HEK293 (cell line): ENCODE results near the gene LRRC8D.

ENCODE experiments used
- CTCF ChIA-PET: fragments of 350-600 bp; formaldehyde crosslinking; extraction: SDS; loops from one replicate; lab custom pipeline; 2021; ENCODE audit warnings: antibody characterized with exemption; lab: Yijun Ruan, JAX
- POLR2A ChIA-PET: fragments of 300-600 bp; formaldehyde crosslinking; extraction: SDS; loops from one replicate; lab custom pipeline; 2020; ENCODE audit warnings: antibody characterized with exemption, inconsistent platforms; lab: Yijun Ruan, JAX
- H3K27ac ChIP-seq: fragments of 200-500 bp; sonication (Bioruptor generic); 2 replicates; pipeline ENCODE4 v1.5.1; 2014; ENCODE audit warnings: low read depth, low read length, control low read depth, inconsistent platforms; ENCODE audit errors: extremely low read depth
- H3K36me3 ChIP-seq, 2 experiments: fragments of 200-500 bp in 1 of 2; sonication (Bioruptor generic) in 1 of 2; 1 replicate in 1 of 2; 2 replicates in 1 of 2; pipeline ENCODE4 v1.5.1; 2014 to 2017; ENCODE audit warnings: inconsistent platforms in 2 of 2, low read length in 2 of 2; ENCODE audit not compliant: control insufficient read depth in 2 of 2, insufficient read depth in 1 of 2
- H3K4me1 ChIP-seq: fragments of 200-500 bp; sonication (Bioruptor generic); 2 replicates; pipeline ENCODE4 v1.5.1; 2014; ENCODE audit warnings: mild to moderate bottlenecking, low read length, inconsistent platforms; ENCODE audit not compliant: control insufficient read depth, insufficient read depth
- H3K4me3 ChIP-seq: 2 replicates; pipeline ENCODE4 v1.5.1; 2011; ENCODE audit warnings: low read depth, mild to moderate bottlenecking, control low read depth, low read length, moderate library complexity
- H3K9me3 ChIP-seq: fragments of 200-500 bp; sonication (Bioruptor generic); 2 replicates; pipeline ENCODE4 v1.5.1; 2014; ENCODE audit warnings: low read depth, low read length, inconsistent platforms; ENCODE audit not compliant: control insufficient read depth, insufficient read depth
- AEBP2 ChIP-seq: fragments of 450-650 bp; formaldehyde crosslinking; IDR thresholded peaks from 2 replicates; pipeline ENCODE4 v1.5.1; 2016; ENCODE audit warnings: missing biosample characterization, missing genetic modification characterization, borderline replicate concordance
- GFI1B ChIP-seq: fragments of 450-650 bp; formaldehyde crosslinking; IDR thresholded peaks from 2 replicates; pipeline ENCODE4 v1.5.1; 2016; ENCODE audit warnings: missing biosample characterization, missing genetic modification characterization
- GLIS2 ChIP-seq: fragments of 450-650 bp; formaldehyde crosslinking; IDR thresholded peaks from 2 replicates; pipeline ENCODE4 v1.5.1; 2016; ENCODE audit warnings: missing biosample characterization, missing genetic modification characterization
- KLF7 ChIP-seq: fragments of 450-650 bp; formaldehyde crosslinking; IDR thresholded peaks from 2 replicates; pipeline ENCODE4 v1.5.1; 2016; ENCODE audit warnings: missing biosample characterization, missing genetic modification characterization, borderline replicate concordance
- MZF1 ChIP-seq: fragments of 450-650 bp; formaldehyde crosslinking; IDR thresholded peaks from 2 replicates; pipeline ENCODE4 v1.5.1; 2017; ENCODE audit warnings: missing biosample characterization, missing genetic modification characterization, borderline replicate concordance
- SETDB1 ChIP-seq: IDR thresholded peaks from one replicate; pipeline ENCODE4 v1.6.1; 2017; ENCODE audit warnings: mild to moderate bottlenecking, low read length, moderate library complexity, mixed read lengths; ENCODE audit not compliant: insufficient read length
- SP7 ChIP-seq: fragments of 450-650 bp; formaldehyde crosslinking; IDR thresholded peaks from 2 replicates; pipeline ENCODE4 v1.5.1; 2016; ENCODE audit warnings: missing biosample characterization, missing genetic modification characterization
- ZBTB10 ChIP-seq: fragments of 450-650 bp; formaldehyde crosslinking; IDR thresholded peaks from 2 replicates; pipeline ENCODE4 v1.5.1; 2016; ENCODE audit warnings: missing biosample characterization, missing genetic modification characterization
- ZBTB17 ChIP-seq: fragments of 450-650 bp; formaldehyde crosslinking; IDR thresholded peaks from 2 replicates; pipeline ENCODE4 v1.5.1; 2016; ENCODE audit warnings: missing biosample characterization, missing genetic modification characterization
- ZBTB26 ChIP-seq: fragments of 450-650 bp; formaldehyde crosslinking; optimal IDR thresholded peaks from 2 replicates; pipeline ENCODE3; 2016; ENCODE audit warnings: missing biosample characterization, mild to moderate bottlenecking, missing genetic modification characterization
- ZBTB7A ChIP-seq: fragments of 450-650 bp; formaldehyde crosslinking; IDR thresholded peaks from 2 replicates; pipeline ENCODE4 v1.5.1; 2016; ENCODE audit warnings: low read depth, missing biosample characterization, missing genetic modification characterization
- ZFHX2 ChIP-seq: fragments of 450-650 bp; formaldehyde crosslinking; conservative IDR thresholded peaks from 2 replicates; pipeline ENCODE4 v1.5.1; 2016; ENCODE audit warnings: missing biosample characterization, missing genetic modification characterization
- ZFP41 ChIP-seq: fragments of 450-650 bp; formaldehyde crosslinking; IDR thresholded peaks from 2 replicates; pipeline ENCODE4 v1.5.1; 2016; ENCODE audit warnings: missing biosample characterization, missing genetic modification characterization, borderline replicate concordance
- ZNF138 ChIP-seq: fragments of 450-650 bp; formaldehyde crosslinking; IDR thresholded peaks from 2 replicates; pipeline ENCODE4 v1.5.1; 2016; ENCODE audit warnings: missing biosample characterization, missing genetic modification characterization, borderline replicate concordance
- ZNF140 ChIP-seq: fragments of 450-650 bp; formaldehyde crosslinking; IDR thresholded peaks from 2 replicates; pipeline ENCODE4 v1.5.1; 2016; ENCODE audit warnings: missing biosample characterization, missing genetic modification characterization
- ZNF2 ChIP-seq: fragments of 450-650 bp; formaldehyde crosslinking; IDR thresholded peaks from 2 replicates; pipeline ENCODE4 v1.5.1; 2016; ENCODE audit warnings: missing biosample characterization, missing genetic modification characterization
- ZNF202 ChIP-seq: fragments of 450-650 bp; formaldehyde crosslinking; IDR thresholded peaks from 2 replicates; pipeline ENCODE4 v1.5.1; 2016; ENCODE audit warnings: missing biosample characterization, missing genetic modification characterization, borderline replicate concordance
- ZNF518A ChIP-seq: fragments of 450-650 bp; formaldehyde crosslinking; conservative IDR thresholded peaks from 2 replicates; pipeline ENCODE4 v1.5.1; 2016; ENCODE audit warnings: low read depth, missing biosample characterization, missing genetic modification characterization
- ZNF626 ChIP-seq: fragments of 450-650 bp; sonication (Bioruptor Pico); formaldehyde crosslinking; IDR thresholded peaks from 2 replicates; pipeline ENCODE4 v1.5.1; 2018; ENCODE audit warnings: missing biosample characterization, missing genetic modification characterization, inconsistent platforms

Gene LRRC8D

GRCh38 chr1:89887713-89888112 lies 66.9 kb downstream of the LRRC8D start (continued):
- TF ChIP-seq ZNF518A (tag by site-specific recombination) (no peak), ZNF140 (tag by site-specific recombination) (no peak)

- H3K4me1 ChIP-seq: no peaks in the 10 kb centered on the region
- TF ChIP-seq AEBP2 (tag by site-specific recombination) (no peak), MZF1 (tag by site-specific recombination) (no peak), ZNF202 (tag by site-specific recombination) (no peak), SETDB1 (peak; percentile 6), SP7 (no peak)
- no peak overlapping the region for H3K27ac ChIP-seq
- POLR2A ChIA-PET: interaction anchor here (0.6 kb wide), 1 partner anchor 47 kb away, joined by 4 read pairs; no protein-coding TSS in a partner anchor
- no peaks in the 10 kb centered on the region for H3K36me3 ChIP-seq
- no peak overlapping the region for H3K4me3 ChIP-seq
- no peaks in the 10 kb centered on the region for H3K9me3 ChIP-seq
- CTCF ChIA-PET: no interaction called here
These were observed 67.9 kb downstream of the LRRC8D start for GRCh38 chr1:89888480-89889322.

GRCh38 chr1:89889323-89889615 lies 68.4 kb downstream of the LRRC8D start:
- no peaks in the 10 kb centered on the region for H3K36me3 ChIP-seq
- H3K27ac ChIP-seq: no peak overlapping the region
- ChIA-PET CTCF (interaction anchor here (0.5 kb wide), 1 partner anchor 52 kb away, joined by 4 read pairs; no protein-coding TSS in a partner anchor), POLR2A (no interaction called here)
- no peaks in the 10 kb centered on the region for H3K4me1 ChIP-seq
- no peak overlapping the region for H3K4me3 ChIP-seq
- TF ChIP-seq GLIS2: no peak
- TF ChIP-seq ZNF2: no peak
- TF ChIP-seq ZFHX2: no peak
- no peak for TF ChIP-seq ZNF626 (tag by site-specific recombination)
- no peak for TF ChIP-seq ZBTB26 (tag by site-specific recombination)
- TF ChIP-seq ZFP41: no peak
- no peak for TF ChIP-seq ZBTB7A (tag by site-specific recombination)
- no peak for TF ChIP-seq KLF7
- TF ChIP-seq ZBTB17 (tag by site-specific recombination): no peak
- TF ChIP-seq ZNF138 (tag by site-specific recombination): no peak
- TF ChIP-seq GFI1B (tag by site-specific recombination): no peak
- no peak for TF ChIP-seq ZBTB10
- H3K9me3 ChIP-seq: no peaks in the 10 kb centered on the region
